ENCODE measurements around the gene C6orf15. TPM values are rescaled to one million over a fixed set of nuclear protein-coding genes. Genes with fewer than 3 reads are reported as not detected.
A peak's percentile ranks its signal among the peaks of the same experiment; 100 is the strongest.

C6orf15 gene
- total and polyA plus RNA-seq, 2 of the 8 experiments (the other 6 are each of a cell fraction or from before 2014, with no cell fraction given), result not detected

DNA sequence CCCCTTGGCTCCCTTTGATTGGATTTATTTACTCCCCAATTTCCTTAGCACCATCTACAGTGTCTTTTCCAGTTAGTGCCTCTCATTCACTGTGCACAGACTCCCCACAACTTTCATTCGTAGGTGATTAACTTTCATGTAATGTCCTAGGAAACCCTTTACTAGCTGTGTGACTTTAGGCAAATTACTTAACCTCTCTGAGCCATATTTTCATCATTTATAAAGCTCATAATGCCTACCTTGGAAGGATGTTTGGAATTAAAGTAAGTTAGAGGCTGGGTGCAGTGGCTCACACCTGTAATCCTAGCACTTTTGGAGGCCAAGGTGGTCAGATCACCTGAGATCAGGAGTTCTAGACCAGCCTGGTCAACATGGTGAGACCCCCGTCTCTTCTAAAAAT is 20.1 kb downstream of the C6orf15 start:
- Histone ChIP-seq H3K4me2 (ENCODE audit: insufficient read depth in 1 of 2, low read depth in 2 of 2, low read length in 2 of 2) (no peak overlapping the region), H2AFZ (ENCODE audit: low read length) (no peak overlapping the region), H3K9me3 (ENCODE audit: insufficient read depth in 2 of 2, low read depth in 1 of 2, low read length in 1 of 2) (no peaks in the 10 kb centered on the region), H3K4me3 (ENCODE audit: extremely low read depth in 1 of 4, insufficient read depth in 2 of 4, low read depth in 3 of 4, low read length in 4 of 4) (no peak overlapping the region), H3K79me1 (ENCODE audit: low read depth, low read length) (no peaks in the 10 kb centered on the region), H3K23me2 (ENCODE audit: low read depth, low read length) (no peaks in the 10 kb centered on the region), H2BK15ac (ENCODE audit: low read length) (no peak overlapping the region), H3K18ac (ENCODE audit: extremely low read depth, low read length) (no peak overlapping the region), H4K5ac (ENCODE audit: insufficient read length, low read depth, low read length) (no peak overlapping the region), H4K91ac (replicated peaks; ENCODE audit: insufficient read length, low read length) (no peak overlapping the region), H3K9ac (replicated peaks in 1 of 4; ENCODE audit: extremely low read depth in 1 of 4, low read depth in 3 of 4, low read length in 3 of 4) (no peak overlapping the region), H3K4me1 (replicated peaks in 1 of 4; ENCODE audit: control insufficient read depth in 3 of 4, insufficient read depth in 4 of 4, low read length in 3 of 4) (peaks cover 0 to 3% (median 0%) of the 10 kb centered on the region in 4 experiments; a peak in 3 of 7 replicates), H3K4ac (replicated peaks; ENCODE audit: insufficient read length, low read depth, low read length) (no peak overlapping the region), H2BK5ac (ENCODE audit: low read depth, low read length) (no peak overlapping the region), H3K36me3 (ENCODE audit: control insufficient read depth in 2 of 4, insufficient read depth in 4 of 4, low read length in 3 of 4) (no peaks in the 10 kb centered on the region), H2AK5ac (ENCODE audit: low read depth, low read length) (no peak overlapping the region), H3K23ac (ENCODE audit: insufficient read length) (no peak overlapping the region), H3K27me3 (replicated peaks in 1 of 4; ENCODE audit: control insufficient read depth in 3 of 4, extremely low read depth in 1 of 4, insufficient read depth in 3 of 4, low read length in 3 of 4) (no peaks in the 10 kb centered on the region), H2BK12ac (ENCODE audit: low read depth, low read length) (no peak overlapping the region), H3K79me2 (ENCODE audit: control insufficient read depth in 1 of 2, insufficient read depth in 2 of 2, low read length in 2 of 2) (no peaks in the 10 kb centered on the region), H2BK120ac (replicated peaks; ENCODE audit: low read depth, low read length) (no peak overlapping the region), H2BK20ac (ENCODE audit: low read length) (no peak overlapping the region), H4K8ac (ENCODE audit: extremely low read depth, insufficient read depth, low read length) (no peak overlapping the region), H3K56ac (replicated peaks; ENCODE audit: insufficient read length, low read depth, low read length) (peak overlapping the region; percentile 6), H3K27ac (ENCODE audit: low read depth, low read length) (no peak overlapping the region), H4K20me1 (replicated peaks in 1 of 2; ENCODE audit: control insufficient read depth in 1 of 2, insufficient read depth in 2 of 2, low read length in 2 of 2) (no peaks in the 10 kb centered on the region), H3K14ac (ENCODE audit: insufficient read length) (no peak overlapping the region)
- DNase-seq (ENCODE audit: low read depth in 1 of 2, low spot score in 2 of 2) (no peak), FAIRE-seq (no peak)
- POLR2A ChIA-PET (ENCODE audit: partially characterized antibody), result interaction anchor here (1.4 kb wide), 1 partner anchor 18 kb away, joined by 3 read pairs; no protein-coding TSS in a partner anchor
- no peak for TF ChIP-seq KDM4A (IDR thresholded peaks at IDR 0.05; ENCODE audit: low read depth, low read length, severe bottlenecking)
- peak; percentile 56; the same call in 1 of the 2 replicates for TF ChIP-seq KDM1A (IDR thresholded peaks at IDR 0.05; ENCODE audit: borderline replicate concordance, low read length)
- WGBS, 2 experiments (ENCODE audit: extremely low coverage in 1 of 2, insufficient coverage in 1 of 2, insufficient read length in 1 of 2, insufficient replicate concordance in 2 of 2, low coverage in 1 of 2, low lambda C conversion rate in 2 of 2, missing lambda C conversion rate in 1 of 2), result 96% methylated on average over 2 of the region's 2 CpGs; no CpG with 5 or more reads in 1 of the 2 experiments
- CTCF ChIA-PET (ENCODE audit: partially characterized antibody), result interaction anchor here (0.7 to 3.4 kb wide), 13 partner anchors 8 to 307 kb away, joined by 3 to 16 read pairs (median 5); partner anchors contain the start of gene VARS2

Measured in H1 (cell line).